Measurements from ENCODE around the gene ABCB8.

DNA sequence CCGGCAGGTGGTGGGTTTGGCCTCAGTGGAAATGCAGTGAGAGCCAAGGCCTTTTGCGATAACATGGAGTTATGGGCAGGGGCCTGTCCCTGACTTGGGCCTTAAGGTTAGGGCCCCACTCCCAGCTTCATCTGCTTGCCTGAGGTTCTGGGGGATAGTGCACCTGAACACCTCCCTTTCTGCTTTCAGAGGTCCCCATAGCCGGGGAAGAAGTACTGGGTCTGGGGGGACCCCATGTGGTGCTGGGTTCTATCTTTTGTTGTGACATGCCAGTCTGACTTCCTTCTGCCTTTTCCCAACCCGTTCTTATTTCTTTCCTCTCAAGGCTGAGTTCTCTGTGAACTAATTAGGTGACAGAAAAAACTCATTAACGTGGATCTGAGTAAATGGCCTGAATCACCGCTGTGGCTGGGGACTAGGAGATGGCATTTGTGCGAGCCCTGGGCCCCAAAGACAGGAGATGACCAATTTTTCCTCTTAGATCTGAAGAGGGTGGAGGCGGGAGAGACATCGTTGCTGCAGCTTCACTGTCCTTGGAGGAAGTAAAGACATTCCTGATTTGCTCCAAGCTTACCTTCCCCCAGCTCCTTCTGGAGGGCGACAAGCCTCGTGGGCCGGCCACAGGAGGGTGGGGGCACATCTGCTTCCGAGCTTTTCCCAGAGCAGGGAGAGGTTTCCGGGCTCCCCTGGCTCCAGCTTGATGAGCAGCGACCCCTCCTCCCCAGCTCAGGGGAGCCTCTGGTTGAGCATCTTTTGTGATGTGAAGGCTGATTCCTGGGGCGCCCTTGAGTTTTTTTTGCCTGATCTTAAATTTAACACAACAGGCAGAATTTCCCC is 60.0 kb downstream of the ABCB8 start:
- TF ChIP-seq, protein P1, sequence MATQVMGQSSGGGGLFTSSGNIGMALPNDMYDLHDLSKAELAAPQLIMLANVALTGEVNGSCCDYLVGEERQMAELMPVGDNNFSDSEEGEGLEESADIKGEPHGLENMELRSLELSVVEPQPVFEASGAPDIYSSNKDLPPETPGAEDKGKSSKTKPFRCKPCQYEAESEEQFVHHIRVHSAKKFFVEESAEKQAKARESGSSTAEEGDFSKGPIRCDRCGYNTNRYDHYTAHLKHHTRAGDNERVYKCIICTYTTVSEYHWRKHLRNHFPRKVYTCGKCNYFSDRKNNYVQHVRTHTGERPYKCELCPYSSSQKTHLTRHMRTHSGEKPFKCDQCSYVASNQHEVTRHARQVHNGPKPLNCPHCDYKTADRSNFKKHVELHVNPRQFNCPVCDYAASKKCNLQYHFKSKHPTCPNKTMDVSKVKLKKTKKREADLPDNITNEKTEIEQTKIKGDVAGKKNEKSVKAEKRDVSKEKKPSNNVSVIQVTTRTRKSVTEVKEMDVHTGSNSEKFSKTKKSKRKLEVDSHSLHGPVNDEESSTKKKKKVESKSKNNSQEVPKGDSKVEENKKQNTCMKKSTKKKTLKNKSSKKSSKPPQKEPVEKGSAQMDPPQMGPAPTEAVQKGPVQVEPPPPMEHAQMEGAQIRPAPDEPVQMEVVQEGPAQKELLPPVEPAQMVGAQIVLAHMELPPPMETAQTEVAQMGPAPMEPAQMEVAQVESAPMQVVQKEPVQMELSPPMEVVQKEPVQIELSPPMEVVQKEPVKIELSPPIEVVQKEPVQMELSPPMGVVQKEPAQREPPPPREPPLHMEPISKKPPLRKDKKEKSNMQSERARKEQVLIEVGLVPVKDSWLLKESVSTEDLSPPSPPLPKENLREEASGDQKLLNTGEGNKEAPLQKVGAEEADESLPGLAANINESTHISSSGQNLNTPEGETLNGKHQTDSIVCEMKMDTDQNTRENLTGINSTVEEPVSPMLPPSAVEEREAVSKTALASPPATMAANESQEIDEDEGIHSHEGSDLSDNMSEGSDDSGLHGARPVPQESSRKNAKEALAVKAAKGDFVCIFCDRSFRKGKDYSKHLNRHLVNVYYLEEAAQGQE (IDR thresholded peaks at IDR 0.05) = no peak
- TF ChIP-seq, protein P2, sequence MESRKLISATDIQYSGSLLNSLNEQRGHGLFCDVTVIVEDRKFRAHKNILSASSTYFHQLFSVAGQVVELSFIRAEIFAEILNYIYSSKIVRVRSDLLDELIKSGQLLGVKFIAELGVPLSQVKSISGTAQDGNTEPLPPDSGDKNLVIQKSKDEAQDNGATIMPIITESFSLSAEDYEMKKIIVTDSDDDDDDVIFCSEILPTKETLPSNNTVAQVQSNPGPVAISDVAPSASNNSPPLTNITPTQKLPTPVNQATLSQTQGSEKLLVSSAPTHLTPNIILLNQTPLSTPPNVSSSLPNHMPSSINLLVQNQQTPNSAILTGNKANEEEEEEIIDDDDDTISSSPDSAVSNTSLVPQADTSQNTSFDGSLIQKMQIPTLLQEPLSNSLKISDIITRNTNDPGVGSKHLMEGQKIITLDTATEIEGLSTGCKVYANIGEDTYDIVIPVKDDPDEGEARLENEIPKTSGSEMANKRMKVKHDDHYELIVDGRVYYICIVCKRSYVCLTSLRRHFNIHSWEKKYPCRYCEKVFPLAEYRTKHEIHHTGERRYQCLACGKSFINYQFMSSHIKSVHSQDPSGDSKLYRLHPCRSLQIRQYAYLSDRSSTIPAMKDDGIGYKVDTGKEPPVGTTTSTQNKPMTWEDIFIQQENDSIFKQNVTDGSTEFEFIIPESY (IDR thresholded peaks at IDR 0.05) = no peak
- TF ChIP-seq, protein P3, sequence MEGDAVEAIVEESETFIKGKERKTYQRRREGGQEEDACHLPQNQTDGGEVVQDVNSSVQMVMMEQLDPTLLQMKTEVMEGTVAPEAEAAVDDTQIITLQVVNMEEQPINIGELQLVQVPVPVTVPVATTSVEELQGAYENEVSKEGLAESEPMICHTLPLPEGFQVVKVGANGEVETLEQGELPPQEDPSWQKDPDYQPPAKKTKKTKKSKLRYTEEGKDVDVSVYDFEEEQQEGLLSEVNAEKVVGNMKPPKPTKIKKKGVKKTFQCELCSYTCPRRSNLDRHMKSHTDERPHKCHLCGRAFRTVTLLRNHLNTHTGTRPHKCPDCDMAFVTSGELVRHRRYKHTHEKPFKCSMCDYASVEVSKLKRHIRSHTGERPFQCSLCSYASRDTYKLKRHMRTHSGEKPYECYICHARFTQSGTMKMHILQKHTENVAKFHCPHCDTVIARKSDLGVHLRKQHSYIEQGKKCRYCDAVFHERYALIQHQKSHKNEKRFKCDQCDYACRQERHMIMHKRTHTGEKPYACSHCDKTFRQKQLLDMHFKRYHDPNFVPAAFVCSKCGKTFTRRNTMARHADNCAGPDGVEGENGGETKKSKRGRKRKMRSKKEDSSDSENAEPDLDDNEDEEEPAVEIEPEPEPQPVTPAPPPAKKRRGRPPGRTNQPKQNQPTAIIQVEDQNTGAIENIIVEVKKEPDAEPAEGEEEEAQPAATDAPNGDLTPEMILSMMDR (IDR thresholded peaks at IDR 0.05; ENCODE audit: low read depth, low read length, missing input control) = no peak
- TF ChIP-seq HNF4G (IDR thresholded peaks at IDR 0.05) = no peak
- no peak for TF ChIP-seq RAD21 (IDR thresholded peaks at IDR 0.05)
- TF ChIP-seq, protein P4, sequence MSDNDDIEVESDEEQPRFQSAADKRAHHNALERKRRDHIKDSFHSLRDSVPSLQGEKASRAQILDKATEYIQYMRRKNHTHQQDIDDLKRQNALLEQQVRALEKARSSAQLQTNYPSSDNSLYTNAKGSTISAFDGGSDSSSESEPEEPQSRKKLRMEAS (IDR thresholded peaks at IDR 0.05) = no peak
- no peak for TF ChIP-seq TAF1 (conservative IDR thresholded peaks at IDR 0.05)
- no peak for TF ChIP-seq YY1 (IDR thresholded peaks at IDR 0.05)
- TF ChIP-seq RXRA (IDR thresholded peaks at IDR 0.05) = no peak

Data from liver (tissue), 3 donors.